ENCODE measurements around the gene PHGDH. TPM values are rescaled to one million over a fixed set of nuclear protein-coding genes. Genes with fewer than 3 reads are reported as not detected.

The PHGDH gene
- total RNA-seq, 1 experiment from 2014 or later, result 373 TPM

- H3K9me2 ChIP-seq (ENCODE audit: insufficient read depth), result 0 out of 2 replicates have a peak, but pooled peaks cover 4% of the 10 kb centered on the region
- no TSS peak for BruUV-seq (replicated peaks)
- H3K79me2 ChIP-seq (ENCODE audit: low read depth), result no peaks in the 10 kb centered on the region
- no peak overlapping the region for H3K27ac ChIP-seq
- ChIA-PET POLR2A (ENCODE audit: unreplicated experiment) (no interaction called here), CTCF (no interaction called here)
- H3K4me1 ChIP-seq (replicated peaks; ENCODE audit: insufficient read depth), result no peaks in the 10 kb centered on the region
- peaks cover 27% of the 10 kb centered on the region; the same call in 1 of the 2 replicates for H3F3A ChIP-seq (ENCODE audit: insufficient read depth, low read depth)
- H3K36me3 ChIP-seq (ENCODE audit: low read depth), result no peaks in the 10 kb centered on the region
- intact Hi-C loops (cut with micrococcal nuclease; ENCODE audit: unreplicated experiment), result loop anchor here (10.0 kb wide), 1 partner anchor 197 kb away; no protein-coding TSS in a partner anchor
- TF ChIP-seq EZH2 (IDR thresholded peaks at IDR 0.05; ENCODE audit: low read depth), result no peak
- TF ChIP-seq CTCF (conservative IDR thresholded peaks at IDR 0.05), result no peak
- no peak for DNase-seq
- H4K20me1 ChIP-seq (ENCODE audit: insufficient read depth), result peaks cover 14% of the 10 kb centered on the region; the same call in 1 of the 2 replicates
- no peak overlapping the region for H3K4me3 ChIP-seq
- no peak overlapping the region for H3K4me2 ChIP-seq
- no peaks in the 10 kb centered on the region for H3K9me3 ChIP-seq (ENCODE audit: insufficient read depth, low read depth)
- no peaks in the 10 kb centered on the region for H3K27me3 ChIP-seq (ENCODE audit: insufficient read depth, low read depth)
- H2AFZ ChIP-seq, result no peak overlapping the region
Measured at GRCh38 chr1:119747451-119747850, 35.7 kb downstream of the PHGDH start.

- Histone ChIP-seq H3K27ac (no peak overlapping the region), H2AFZ (no peak overlapping the region), H3K36me3 (ENCODE audit: low read depth) (no peaks in the 10 kb centered on the region), H3K4me3 (no peak overlapping the region), H3K4me2 (no peak overlapping the region), H3K27me3 (ENCODE audit: insufficient read depth, low read depth) (no peaks in the 10 kb centered on the region), H3K9me3 (ENCODE audit: insufficient read depth, low read depth) (no peaks in the 10 kb centered on the region), H3K4me1 (replicated peaks; ENCODE audit: insufficient read depth) (no peaks in the 10 kb centered on the region), H3K9me2 (ENCODE audit: insufficient read depth) (0 out of 2 replicates have a peak, but pooled peaks cover 7% of the 10 kb centered on the region), H3F3A (ENCODE audit: insufficient read depth, low read depth) (peaks cover 21% of the 10 kb centered on the region; the same call in 1 of the 2 replicates), H3K79me2 (ENCODE audit: low read depth) (no peaks in the 10 kb centered on the region), H4K20me1 (ENCODE audit: insufficient read depth) (peaks cover 9% of the 10 kb centered on the region; the same call in 1 of the 2 replicates)
- ChIA-PET CTCF (no interaction called here), POLR2A (ENCODE audit: unreplicated experiment) (no interaction called here)
- DNase-seq, result no peak
- intact Hi-C loops (cut with micrococcal nuclease; ENCODE audit: unreplicated experiment), result loop anchor here (10.0 kb wide), 1 partner anchor 197 kb away; no protein-coding TSS in a partner anchor
- BruUV-seq (replicated peaks), result no TSS peak
- TF ChIP-seq CTCF (conservative IDR thresholded peaks at IDR 0.05), result no peak
- no peak for TF ChIP-seq EZH2 (IDR thresholded peaks at IDR 0.05; ENCODE audit: low read depth)
Measured at GRCh38 chr1:119748040-119748439, 36.3 kb downstream of the PHGDH start.

DNA sequence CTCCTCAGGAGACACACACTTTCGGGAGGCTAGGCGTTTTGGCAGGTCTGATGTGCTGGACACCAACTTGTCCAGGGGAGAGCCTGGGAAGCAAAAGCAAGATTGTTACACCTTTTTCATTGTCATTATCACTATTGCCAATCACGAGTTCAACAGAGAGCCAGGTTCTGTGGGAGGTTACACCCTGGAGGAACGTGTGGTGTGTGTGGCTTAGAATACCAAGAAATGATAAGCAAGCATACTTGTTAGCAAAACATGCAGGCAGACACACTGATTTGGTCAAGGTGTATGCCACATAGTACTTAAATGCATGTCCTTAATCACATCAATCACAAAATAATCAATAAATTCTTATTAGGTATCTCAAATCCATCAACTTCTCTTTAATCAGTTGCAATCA lies 40.9 kb downstream of the PHGDH start:
- ChIA-PET POLR2A (ENCODE audit: unreplicated experiment) (no interaction called here), CTCF (no interaction called here)
- BruUV-seq (replicated peaks), result no TSS peak
- no peak overlapping the region for H2AFZ ChIP-seq
- H3K27ac ChIP-seq, result no peak overlapping the region
- no peaks in the 10 kb centered on the region for H4K20me1 ChIP-seq (ENCODE audit: insufficient read depth)
- no peaks in the 10 kb centered on the region for H3K4me1 ChIP-seq (replicated peaks; ENCODE audit: insufficient read depth)
- H3K4me2 ChIP-seq, result no peak overlapping the region
- no peaks in the 10 kb centered on the region for H3K27me3 ChIP-seq (ENCODE audit: insufficient read depth, low read depth)
- TF ChIP-seq EZH2 (IDR thresholded peaks at IDR 0.05; ENCODE audit: low read depth) (no peak), CTCF (conservative IDR thresholded peaks at IDR 0.05) (no peak)
- H3K79me2 ChIP-seq (ENCODE audit: low read depth), result no peaks in the 10 kb centered on the region
- intact Hi-C loops (cut with micrococcal nuclease; ENCODE audit: unreplicated experiment), result no loop called here
- no peak for DNase-seq
- H3K4me3 ChIP-seq, result no peak overlapping the region
- no peaks in the 10 kb centered on the region for H3K36me3 ChIP-seq (ENCODE audit: low read depth)
- H3K9me2 ChIP-seq (ENCODE audit: insufficient read depth), result 0 out of 2 replicates have a peak, but pooled peaks cover 7% of the 10 kb centered on the region
- H3K9me3 ChIP-seq (ENCODE audit: insufficient read depth, low read depth), result no peaks in the 10 kb centered on the region
- H3F3A ChIP-seq (ENCODE audit: insufficient read depth, low read depth), result no peaks in the 10 kb centered on the region
